Smooth muscle cell (in vitro differentiated cells): ENCODE measurements around the gene USP9Y. TPM values are rescaled to one million over a fixed set of nuclear protein-coding genes. Genes with fewer than 3 reads are reported as not detected.

Source experiments
- DNase-seq: peaks from one replicate; lab custom pipeline; 2025; ENCODE audit not compliant: unreplicated experiment; lab: John Stamatoyannopoulos, UW
- H2AFZ ChIP-seq: fragments of 200-600 bp; sonication (generic); 2 replicates; pipeline ENCODE4 v1.6.0; 2016; ENCODE audit warnings: antibody characterized with exemption, low read depth, mild to moderate bottlenecking
- H3F3A ChIP-seq: fragments of 200-600 bp; sonication (generic); 2 replicates; pipeline ENCODE4 v1.6.0; 2017; ENCODE audit warnings: antibody characterized with exemption, low read depth
- H3K27ac ChIP-seq: fragments of 200-600 bp; sonication (generic); 2 replicates; pipeline ENCODE4 v1.5.1; 2016; ENCODE audit warnings: low read depth, mild to moderate bottlenecking
- H3K27me3 ChIP-seq: fragments of 200-600 bp; sonication (generic); 2 replicates; pipeline ENCODE4 v1.6.1; 2016; ENCODE audit warnings: low read depth, mild to moderate bottlenecking
- H3K36me3 ChIP-seq: fragments of 200-600 bp; sonication (generic); 2 replicates; pipeline ENCODE4 v1.5.1; 2016; ENCODE audit warnings: low read depth
- H3K4me1 ChIP-seq: fragments of 200-600 bp; sonication (generic); 2 replicates; pipeline ENCODE4 v1.5.1; 2016; ENCODE audit warnings: low read depth
- H3K4me2 ChIP-seq: fragments of 200-600 bp; sonication (generic); 2 replicates; pipeline ENCODE4 v1.6.0; 2016; ENCODE audit warnings: mild to moderate bottlenecking
- H3K4me3 ChIP-seq: fragments of 200-600 bp; sonication (generic); 2 replicates; pipeline ENCODE4 v1.5.1; 2016; ENCODE audit warnings: mild to moderate bottlenecking
- H3K79me2 ChIP-seq: fragments of 200-600 bp; sonication (generic); 2 replicates; pipeline ENCODE4 v1.6.0; 2016; ENCODE audit warnings: low read depth, mild to moderate bottlenecking
- H3K9ac ChIP-seq: fragments of 200-600 bp; sonication (generic); 2 replicates; pipeline ENCODE4 v1.6.0; 2016; ENCODE audit warnings: low read depth
- H3K9me3 ChIP-seq: fragments of 200-600 bp; sonication (generic); replicated peaks from 2 replicates; pipeline ENCODE4 v1.5.1; 2016; ENCODE audit warnings: low read depth
- H4K20me1 ChIP-seq: fragments of 200-600 bp; sonication (generic); 2 replicates; pipeline ENCODE4 v1.6.0; 2016; ENCODE audit warnings: low read depth
- CTCF ChIP-seq: fragments of 200-600 bp; sonication (generic); IDR thresholded peaks from 2 replicates; pipeline ENCODE4 v1.5.1; 2017; ENCODE audit warnings: borderline replicate concordance, mild to moderate bottlenecking, antibody characterized with exemption; ENCODE audit not compliant: insufficient read depth, poor library complexity, severe bottlenecking
- WGBS: methylation state at CpG from one replicate; pipeline ENCODE4 v1.1.7; 2016; ENCODE audit warnings: low lambda C conversion rate; 5-methylcytosine and 5-hydroxymethylcytosine counted together
- polyA plus RNA-seq: library from polyadenylated mRNA; unstranded; fragments of >200 nt; fragmentation: Nextera tagmentation; extraction: Ambion mirVana; gene quantifications from 2 replicates; pipeline ENCODE4 v1.2.1, GENCODE V29; 2016
- total RNA-seq: library from RNA; depleted of rRNA; stranded (reverse); fragments of >200 nt; gene quantifications from 2 replicates; pipeline ENCODE4 v1.2.3, GENCODE V29; 2014

USP9Y gene
- total and polyA plus RNA-seq, 2 experiments from 2014 or later: not detected

GRCh38 chrY:12846793-12847192, 145.8 kb downstream of the USP9Y start:
- Histone ChIP-seq H3K27me3 (no peaks in the 10 kb centered on the region), H4K20me1 (no peaks in the 10 kb centered on the region), H3K9ac (no peak overlapping the region), H3K4me3 (no peak overlapping the region), H2AFZ (no peak overlapping the region), H3K79me2 (no peaks in the 10 kb centered on the region), H3K27ac (no peak overlapping the region), H3F3A (no peaks in the 10 kb centered on the region), H3K4me2 (no peak overlapping the region), H3K4me1 (no peaks in the 10 kb centered on the region), H3K9me3 (no peaks in the 10 kb centered on the region), H3K36me3 (no peaks in the 10 kb centered on the region)
- TF ChIP-seq CTCF: no peak
- no CpG with 5 or more reads among the region's 3 CpGs for WGBS
- DNase-seq: no peak

GRCh38 chrY:12855791-12856275, 154.8 kb downstream of the USP9Y start:
- Histone ChIP-seq H3K36me3 (no peaks in the 10 kb centered on the region), H3K4me2 (no peak overlapping the region), H2AFZ (no peak overlapping the region), H3F3A (no peaks in the 10 kb centered on the region), H3K9me3 (no peaks in the 10 kb centered on the region), H3K79me2 (no peaks in the 10 kb centered on the region), H3K27me3 (no peaks in the 10 kb centered on the region), H3K9ac (no peak overlapping the region), H3K4me1 (no peaks in the 10 kb centered on the region), H3K27ac (no peak overlapping the region), H3K4me3 (no peak overlapping the region), H4K20me1 (no peaks in the 10 kb centered on the region)
- no peak for TF ChIP-seq CTCF
- DNase-seq: no peak

- no peaks in the 10 kb centered on the region for H3K9me3 ChIP-seq
- H3F3A ChIP-seq: no peaks in the 10 kb centered on the region
- no peaks in the 10 kb centered on the region for H4K20me1 ChIP-seq
- no peak overlapping the region for H3K27ac ChIP-seq
- H3K4me3 ChIP-seq: no peak overlapping the region
- no CpG with 5 or more reads among the region's 2 CpGs for WGBS
- no peak for DNase-seq
- no peaks in the 10 kb centered on the region for H3K4me1 ChIP-seq
- H2AFZ ChIP-seq: no peak overlapping the region
- no peaks in the 10 kb centered on the region for H3K36me3 ChIP-seq
- no peak overlapping the region for H3K9ac ChIP-seq
- TF ChIP-seq CTCF: no peak
- H3K27me3 ChIP-seq: no peaks in the 10 kb centered on the region
- H3K4me2 ChIP-seq: no peak overlapping the region
- no peaks in the 10 kb centered on the region for H3K79me2 ChIP-seq
Observed at GRCh38 chrY:12867960-12868359, 166.9 kb downstream of the USP9Y start.

GRCh38 chrY:12896973-12897372, 195.9 kb downstream of the USP9Y start:
- no peaks in the 10 kb centered on the region for H3F3A ChIP-seq
- H3K9ac ChIP-seq: no peak overlapping the region
- H3K27me3 ChIP-seq: no peaks in the 10 kb centered on the region
- no peaks in the 10 kb centered on the region for H3K4me1 ChIP-seq
- no peak overlapping the region for H3K4me2 ChIP-seq
- no peak for DNase-seq
- H3K36me3 ChIP-seq: no peaks in the 10 kb centered on the region
- no peak for TF ChIP-seq CTCF
- H3K4me3 ChIP-seq: no peak overlapping the region
- no peaks in the 10 kb centered on the region for H4K20me1 ChIP-seq
- H3K79me2 ChIP-seq: no peaks in the 10 kb centered on the region
- H3K9me3 ChIP-seq: no peaks in the 10 kb centered on the region
- H2AFZ ChIP-seq: no peak overlapping the region
- no peak overlapping the region for H3K27ac ChIP-seq
